PC-3 (cell line): Measurements from ENCODE around the gene ROCK2. TPM values are rescaled to one million over a fixed set of nuclear protein-coding genes. Genes with fewer than 3 reads are reported as not detected.
"Not testable (repeated sequence)": the region's sequence is repeated elsewhere in the genome, so short reads cannot be mapped to it uniquely, and the experiment has no call there.

Experiments
- ATAC-seq: fragments of 200-7000 bp; cut with Tn5 transposase; 2 replicates; pipeline ENCODE4 v1.9.1; 2020; ENCODE audit warnings: mild to moderate bottlenecking, moderate library complexity
- BruUV-seq: library from RNA; stranded (reverse); fragments of 400-500 nt; replicated peaks from 2 replicates; lab custom pipeline; 2021; lab: Mats Ljungman, UMichigan
- CTCF ChIA-PET: fragments of 300-600 bp; sonication (Branson Sonifier 250); formaldehyde crosslinking; loops from one replicate; lab custom pipeline; 2022; ENCODE audit warnings: antibody characterized with exemption; lab: Charles Lee
- POLR2A ChIA-PET: fragments of 300-600 bp; sonication (Branson Sonifier 250); formaldehyde crosslinking; loops from one replicate; lab custom pipeline; 2022; ENCODE audit warnings: antibody characterized with exemption; ENCODE audit not compliant: unreplicated experiment; lab: Charles Lee
- DNase-seq: peaks from one replicate; pipeline ENCODE4 v3.0.0-alpha.2; 2015
- H2AFZ ChIP-seq: fragments of 300-600 bp; sonication (generic); 2 replicates; pipeline ENCODE4 v1.6.0; 2016; ENCODE audit warnings: antibody characterized with exemption, low read length
- H3F3A ChIP-seq: fragments of 300-600 bp; sonication (generic); one replicate; pipeline ENCODE4 v1.6.0; 2017; ENCODE audit warnings: antibody characterized with exemption, low read length, control low read depth, mild to moderate bottlenecking; ENCODE audit not compliant: unreplicated experiment
- H3K27ac ChIP-seq: fragments of 300-600 bp; sonication (generic); 2 replicates; pipeline ENCODE4 v1.5.1; 2016; ENCODE audit warnings: mild to moderate bottlenecking, low read length
- H3K27me3 ChIP-seq: fragments of 300-600 bp; sonication (generic); 2 replicates; pipeline ENCODE4 v1.6.1; 2016; ENCODE audit warnings: low read length, mixed read lengths
- H3K36me3 ChIP-seq: fragments of 300-600 bp; sonication (generic); 2 replicates; pipeline ENCODE4 v1.6.1; 2016; ENCODE audit warnings: low read depth, mixed run types, low read length, mixed read lengths
- H3K4me1 ChIP-seq: fragments of 300-600 bp; sonication (generic); 2 replicates; pipeline ENCODE4 v1.5.1; 2016; ENCODE audit warnings: low read length; ENCODE audit not compliant: insufficient read depth
- H3K4me2 ChIP-seq: fragments of 300-600 bp; sonication (generic); 2 replicates; pipeline ENCODE4 v1.6.0; 2016; ENCODE audit warnings: low read length
- H3K4me3 ChIP-seq: fragments of 300-600 bp; sonication (generic); 2 replicates; pipeline ENCODE4 v1.5.1; 2016; ENCODE audit warnings: mild to moderate bottlenecking, low read length, mixed read lengths
- H3K79me2 ChIP-seq: fragments of 300-600 bp; sonication (generic); 2 replicates; pipeline ENCODE4 v1.6.1; 2017; ENCODE audit warnings: low read length, mixed read lengths
- H3K9ac ChIP-seq: fragments of 300-600 bp; sonication (generic); 2 replicates; pipeline ENCODE4 v1.6.0; 2016; ENCODE audit warnings: mild to moderate bottlenecking, low read length
- H3K9me2 ChIP-seq: fragments of 300-600 bp; sonication (generic); replicated peaks from 2 replicates; pipeline ENCODE4 v1.6.1; 2016; ENCODE audit warnings: mixed run types, low read length, mixed read lengths
- H3K9me3 ChIP-seq: fragments of 300-600 bp; sonication (generic); 2 replicates; pipeline ENCODE4 v1.6.1; 2016; ENCODE audit warnings: low read length, mixed read lengths
- H4K20me1 ChIP-seq: fragments of 300-600 bp; sonication (generic); 2 replicates; pipeline ENCODE4 v1.6.1; 2016; ENCODE audit warnings: low read length, mixed read lengths
- CTCF ChIP-seq: fragments of 300-600 bp; sonication (generic); conservative IDR thresholded peaks from 2 replicates; pipeline ENCODE4 v1.5.1; 2017; ENCODE audit warnings: antibody characterized with exemption, low read depth, mild to moderate bottlenecking, low read length
- EZH2 ChIP-seq: fragments of 300-600 bp; sonication (generic); IDR thresholded peaks from one replicate; pipeline ENCODE4 v1.6.1; 2017; ENCODE audit warnings: antibody characterized with exemption, mild to moderate bottlenecking, low read length; ENCODE audit not compliant: unreplicated experiment
- EZH2phosphoT487 ChIP-seq: fragments of 300-600 bp; sonication (generic); IDR thresholded peaks from 2 replicates; pipeline ENCODE4 v1.6.1; 2018; ENCODE audit warnings: mild to moderate bottlenecking, antibody characterized with exemption, low read length, borderline replicate concordance
- intact Hi-C: fragments of 100-400 bp; cut with micrococcal nuclease; formaldehyde crosslinking; loops from 2 replicates; pipeline ENCODE4 v1.9.0; 2023
- total RNA-seq: library from RNA; depleted of rRNA; stranded (reverse); fragments of >200 nt; gene quantifications from 2 replicates; pipeline ENCODE4 v1.2.3, GENCODE V29; 2014

The ROCK2 gene
- total RNA-seq, 1 experiment from 2014 or later = 35.3 TPM

GRCh38 chr2:11256166-11256565 lies 88.3 kb downstream of the ROCK2 start:
- no peak for TF ChIP-seq CTCF
- no peak for TF ChIP-seq EZH2phosphoT487
- no peak for TF ChIP-seq EZH2
- no peak for ATAC-seq
- no peak for DNase-seq
- no TSS peak for BruUV-seq
- CTCF ChIA-PET = no interaction called here
- Histone ChIP-seq H3F3A (no peaks in the 10 kb centered on the region), H3K9me2 (no peaks in the 10 kb centered on the region), H3K4me2 (no peak overlapping the region), H3K79me2 (peaks cover 34% of the 10 kb centered on the region), H3K36me3 (0 out of 2 replicates have a peak, but pooled peaks cover 2% of the 10 kb centered on the region), H4K20me1 (peaks cover 4% of the 10 kb centered on the region; the same call in 1 of the 2 replicates), H3K4me3 (no peak overlapping the region), H3K4me1 (peaks cover 6% of the 10 kb centered on the region), H3K27ac (no peak overlapping the region), H2AFZ (no peak overlapping the region), H3K9ac (no peak overlapping the region), H3K9me3 (no peaks in the 10 kb centered on the region), H3K27me3 (no peaks in the 10 kb centered on the region)
- intact Hi-C loops = no loop called here
- POLR2A ChIA-PET = no interaction called here

GRCh38 chr2:11254100-11254536 lies 90.3 kb downstream of the ROCK2 start:
- no peaks in the 10 kb centered on the region for H3K9me2 ChIP-seq
- TF ChIP-seq EZH2phosphoT487 (no peak), CTCF (no peak), EZH2 (no peak)
- POLR2A ChIA-PET = interaction anchor here (0.8 kb wide), 1 partner anchor 51 kb away, joined by 5 read pairs; no protein-coding TSS in a partner anchor
- peaks cover 5% of the 10 kb centered on the region; the same call in 1 of the 2 replicates for H3K36me3 ChIP-seq
- peak; percentile 86 for ATAC-seq
- peak; percentile 56 for DNase-seq
- no peaks in the 10 kb centered on the region for H3F3A ChIP-seq
- no peak overlapping the region for H3K9ac ChIP-seq
- H3K9me3 ChIP-seq = no peaks in the 10 kb centered on the region
- H3K4me3 ChIP-seq = no peak overlapping the region
- H4K20me1 ChIP-seq = peaks cover 7% of the 10 kb centered on the region; the same call in 1 of the 2 replicates
- intact Hi-C loops = loop anchor here (2.0 kb wide), 1 partner anchor 91 kb away; the partner anchor contains the start of gene ROCK2
- peak overlapping the region; percentile 69 for H3K27ac ChIP-seq
- peaks cover 6% of the 10 kb centered on the region for H3K4me1 ChIP-seq
- no peak overlapping the region for H2AFZ ChIP-seq
- H3K27me3 ChIP-seq = no peaks in the 10 kb centered on the region
- no TSS peak for BruUV-seq
- H3K4me2 ChIP-seq = peak overlapping the region; percentile 45
- peaks cover 33% of the 10 kb centered on the region for H3K79me2 ChIP-seq
- CTCF ChIA-PET = interaction anchor here (0.6 kb wide), 1 partner anchor 52 kb away, joined by 3 read pairs; no protein-coding TSS in a partner anchor

GRCh38 chr2:11252458-11252857 lies 92.0 kb downstream of the ROCK2 start:
- BruUV-seq, H3K4me3 ChIP-seq, H3F3A ChIP-seq, H3K9me3 ChIP-seq, POLR2A ChIA-PET, CTCF ChIA-PET, H4K20me1 ChIP-seq, H2AFZ ChIP-seq, H3K36me3 ChIP-seq, H3K27me3 ChIP-seq, H3K4me1 ChIP-seq, H3K9me2 ChIP-seq, DNase-seq, intact Hi-C loops, ATAC-seq, H3K27ac ChIP-seq, H3K9ac ChIP-seq, H3K4me2 ChIP-seq: not testable (repeated sequence)
- peaks cover 35% of the 10 kb centered on the region for H3K79me2 ChIP-seq
